CD14-positive monocyte (primary cell): ENCODE results near the gene PRKACG. TPM values are rescaled to one million over a fixed set of nuclear protein-coding genes. Genes with fewer than 3 reads are reported as not detected.

Source experiments
- DNase-seq, 3 donors: peaks; one replicate each; pipeline ENCODE4 v3.0.0-alpha.2; 2011 to 2022
- H2AFZ ChIP-seq: 2 replicates; pipeline ENCODE4 v1.6.0; 2012; ENCODE audit warnings: mild to moderate bottlenecking, low read depth, low read length, inconsistent platforms; ENCODE audit not compliant: insufficient read depth, poor library complexity, severe bottlenecking
- H3K27ac ChIP-seq, 2 donors: 1 replicate in 1 of 2; 2 replicates in 1 of 2; pipeline ENCODE4 v1.5.1; 2012 to 2013; ENCODE audit warnings: low read length in 2 of 2, control low read depth in 1 of 2, inconsistent platforms in 1 of 2, low read depth in 1 of 2, mild to moderate bottlenecking in 1 of 2
- H3K27me3 ChIP-seq, 2 donors: one replicate each; pipeline versions ENCODE4 v1.6.0 to v1.6.1; 2011 to 2013; ENCODE audit warnings: low read length in 2 of 2; ENCODE audit not compliant: control insufficient read depth in 2 of 2, insufficient read depth in 2 of 2
- H3K36me3 ChIP-seq, 2 donors: replicated peaks in 1 of 2; 1 replicate in 1 of 2; 2 replicates in 1 of 2; pipeline versions ENCODE4 v1.5.1 to v1.6.1; 2012 to 2013; ENCODE audit warnings: low read length in 2 of 2, control low read depth in 1 of 2, inconsistent platforms in 1 of 2, mild to moderate bottlenecking in 1 of 2; ENCODE audit not compliant: insufficient read depth in 2 of 2, control insufficient read depth in 1 of 2
- H3K4me1 ChIP-seq, 2 donors: 1 replicate in 1 of 2; 2 replicates in 1 of 2; pipeline versions ENCODE4 v1.5.1 to v1.6.1; 2012 to 2013; ENCODE audit warnings: low read length in 2 of 2, control low read depth in 1 of 2, inconsistent platforms in 1 of 2, mild to moderate bottlenecking in 1 of 2, moderate library complexity in 1 of 2; ENCODE audit not compliant: insufficient read depth in 2 of 2, control insufficient read depth in 1 of 2
- H3K4me2 ChIP-seq: replicated peaks from 2 replicates; pipeline ENCODE3; 2012; ENCODE audit warnings: low read length, moderate library complexity, mild to moderate bottlenecking; ENCODE audit not compliant: poor library complexity, severe bottlenecking; ENCODE audit errors: extremely low read depth
- H3K4me3 ChIP-seq, 3 experiments: fragments of 200-600 bp in 1 of 3; sonication (generic) in 1 of 3; replicated peaks in 1 of 3; 1 replicate in 2 of 3; 2 replicates in 1 of 3; pipeline ENCODE4 v1.5.1; 2011 to 2013; ENCODE audit warnings: low read length in 3 of 3, mild to moderate bottlenecking in 3 of 3, control low read depth in 2 of 3, low read depth in 2 of 3, inconsistent platforms in 1 of 3, moderate library complexity in 1 of 3
- H3K79me2 ChIP-seq: 2 replicates; pipeline ENCODE4 v1.6.0; 2012; ENCODE audit warnings: mild to moderate bottlenecking, control low read depth, inconsistent platforms, low read length, moderate library complexity; ENCODE audit not compliant: insufficient read depth
- H3K9ac ChIP-seq: 2 replicates; pipeline ENCODE4 v1.6.0; 2017; ENCODE audit warnings: low read length, mild to moderate bottlenecking; ENCODE audit not compliant: insufficient read depth, poor library complexity, severe bottlenecking
- H3K9me3 ChIP-seq, 2 donors: replicated peaks in 1 of 2; 1 replicate in 1 of 2; 2 replicates in 1 of 2; pipeline versions ENCODE4 v1.5.1 to v1.6.1; 2012 to 2013; ENCODE audit warnings: low read length in 2 of 2, control low read depth in 1 of 2; ENCODE audit not compliant: control insufficient read depth in 1 of 2, insufficient read depth in 1 of 2
- H4K20me1 ChIP-seq: 2 replicates; pipeline ENCODE4 v1.6.0; 2012; ENCODE audit warnings: mild to moderate bottlenecking, low read length, control low read depth, moderate library complexity; ENCODE audit not compliant: insufficient read depth
- H3K27ac Mint-ChIP-seq, 7 donors: one replicate each; pipeline ENCODE4 v1.8.0; 2020; ENCODE audit warnings: mild to moderate bottlenecking in 7 of 7, mixed read lengths in 7 of 7, moderate library complexity in 6 of 7, inconsistent platforms in 2 of 7
- H3K27me3 Mint-ChIP-seq, 3 donors: one replicate each; pipeline ENCODE4 v1.8.0; 2021 to 2022; ENCODE audit warnings: low read depth in 3 of 3, mild to moderate bottlenecking in 3 of 3, mixed read lengths in 3 of 3, moderate library complexity in 3 of 3, inconsistent platforms in 1 of 3
- H3K36me3 Mint-ChIP-seq, 2 donors: one replicate each; pipeline ENCODE4 v1.8.0; 2020; ENCODE audit warnings: mixed read lengths in 2 of 2, inconsistent platforms in 1 of 2, mild to moderate bottlenecking in 1 of 2
- H3K4me1 Mint-ChIP-seq: one replicate; pipeline ENCODE4 v1.8.0; 2020; ENCODE audit warnings: mild to moderate bottlenecking, mixed read lengths
- H3K4me3 Mint-ChIP-seq, 2 donors: one replicate each; pipeline ENCODE4 v1.8.0; 2020; ENCODE audit warnings: mild to moderate bottlenecking in 2 of 2, mixed read lengths in 2 of 2, moderate library complexity in 1 of 2
- H3K9me3 Mint-ChIP-seq, 7 donors: one replicate each; pipeline ENCODE4 v1.8.0; 2020 to 2022; ENCODE audit warnings: mixed read lengths in 7 of 7, mild to moderate bottlenecking in 6 of 7, moderate library complexity in 6 of 7, inconsistent platforms in 2 of 7
- CTCF ChIP-seq: fragments of 200-600 bp; IDR thresholded peaks from one replicate; pipeline ENCODE4 v1.8.0; 2022; ENCODE audit warnings: antibody characterized with exemption, mild to moderate bottlenecking
- WGBS: methylation state at CpG from one replicate; pipeline ENCODE4 v1.1.5; 2013; ENCODE audit warnings: missing lambda C conversion rate; ENCODE audit not compliant: insufficient coverage; 5-methylcytosine and 5-hydroxymethylcytosine counted together
- intact Hi-C, 2 donors: fragments of 100-400 bp; cut with micrococcal nuclease; formaldehyde crosslinking; loops; one replicate each; pipeline versions ENCODE4 v1.15.0 to v1.15.1; 2023
- polyA plus RNA-seq, 3 donors: library from polyadenylated mRNA; depleted of rRNA in 1 of 3; unstranded in 2 of 3; stranded (reverse) in 1 of 3; fragments of 300-500 nt in 2 of 3; fragments of >200 nt in 1 of 3; fragmentation: Illumina TruSeq in 2 of 3; gene quantifications; 1 replicate in 2 of 3; 2 replicates in 1 of 3; pipeline ENCODE4 v1.2.3, GENCODE V29; 2012 to 2021

The PRKACG gene
- polyA plus RNA-seq, 3 donors = not detected

- DNase-seq = no peak
- Mint-ChIP-seq H3K9me3 (peaks cover 0 to 7% (median 3%) of the 10 kb centered on the region in 7 donors), H3K27ac (peak overlapping the region in 5 of 7 donors; percentile 37 to 79 (median 63)), H3K36me3 (peaks cover 26 to 27% of the 10 kb centered on the region in 2 donors), H3K4me1 (peaks cover 48% of the 10 kb centered on the region), H3K4me3 (peak overlapping the region; percentile 85 to 92), H3K27me3 (peaks cover 0 to 2% (median 0%) of the 10 kb centered on the region in 3 donors)
- Histone ChIP-seq H3K9me3 (no peaks in the 10 kb centered on the region), H3K79me2 (peaks cover 34% of the 10 kb centered on the region), H3K4me2 (peak overlapping the region; percentile 82), H2AFZ (no peak overlapping the region), H3K4me1 (peaks cover 56 to 58% of the 10 kb centered on the region in 2 donors), H3K36me3 (peaks cover 3 to 16% of the 10 kb centered on the region in 2 donors), H3K27ac (peak overlapping the region in 1 of 2 donors; percentile 99), H3K27me3 (no peaks in the 10 kb centered on the region), H3K9ac (peak overlapping the region; percentile 87), H3K4me3 (peak overlapping the region in 2 of 3 experiments; percentile 55 to 85), H4K20me1 (peaks cover 29% of the 10 kb centered on the region)
- 100% methylated on average over 2 of the region's 3 CpGs for WGBS
- TF ChIP-seq CTCF = no peak
- intact Hi-C loops = no loop called here
Measured at GRCh38 chr9:68973619-68974018, 40.3 kb downstream of the PRKACG start.

GRCh38 chr9:68970151-68970550 is 43.8 kb downstream of the PRKACG start:
- no peaks in the 10 kb centered on the region for H3K27me3 ChIP-seq
- Mint-ChIP-seq H3K4me1 (peaks cover 38% of the 10 kb centered on the region), H3K4me3 (no peak overlapping the region), H3K27me3 (no peaks in the 10 kb centered on the region), H3K36me3 (peaks cover 24 to 32% of the 10 kb centered on the region in 2 donors), H3K9me3 (peaks cover 0 to 7% (median 3%) of the 10 kb centered on the region in 7 donors), H3K27ac (no peak overlapping the region)
- H2AFZ ChIP-seq = no peak overlapping the region
- H4K20me1 ChIP-seq = peaks cover 45% of the 10 kb centered on the region
- TF ChIP-seq CTCF = no peak
- H3K27ac ChIP-seq = no peak overlapping the region
- H3K4me3 ChIP-seq = no peak overlapping the region
- 100% methylated on average over 2 of the region's 2 CpGs for WGBS
- H3K36me3 ChIP-seq = peaks cover 3 to 16% of the 10 kb centered on the region in 2 donors
- no peak for DNase-seq
- H3K4me2 ChIP-seq = no peak overlapping the region
- peaks cover 35 to 40% of the 10 kb centered on the region in 2 donors for H3K4me1 ChIP-seq
- H3K9me3 ChIP-seq = no peaks in the 10 kb centered on the region
- H3K79me2 ChIP-seq = peaks cover 29% of the 10 kb centered on the region
- no peak overlapping the region for H3K9ac ChIP-seq
- intact Hi-C loops = no loop called here
